ACC112 (cell line): ENCODE data around the gene POLR3GL.
A peak's percentile ranks its signal among the peaks of the same experiment; 100 is the strongest.

Experiments used
- H2AFZ ChIP-seq: fragments of 200-600 bp; sonication (generic); one replicate; pipeline ENCODE4 v1.6.0; 2017; ENCODE audit warnings: antibody characterized with exemption, low read length; ENCODE audit not compliant: unreplicated experiment
- H3K27ac ChIP-seq: fragments of 200-600 bp; sonication (generic); 2 replicates; pipeline ENCODE4 v1.5.1; 2014; ENCODE audit warnings: low read depth, mild to moderate bottlenecking, antibody characterized with exemption, low read length, moderate library complexity
- H3K27me3 ChIP-seq: fragments of 200-600 bp; sonication (generic); 2 replicates; pipeline ENCODE4 v1.6.1; 2014; ENCODE audit warnings: mild to moderate bottlenecking, antibody characterized with exemption, low read length, moderate library complexity, mixed read lengths; ENCODE audit not compliant: insufficient read depth
- H3K36me3 ChIP-seq: fragments of 200-600 bp; sonication (generic); 2 replicates; pipeline ENCODE4 v1.6.1; 2016; ENCODE audit warnings: mild to moderate bottlenecking, antibody characterized with exemption, low read length, moderate library complexity, mixed read lengths; ENCODE audit not compliant: insufficient read depth
- H3K4me1 ChIP-seq: fragments of 200-600 bp; sonication (generic); one replicate; pipeline ENCODE4 v1.6.1; 2016; ENCODE audit warnings: low read length, mixed read lengths; ENCODE audit not compliant: insufficient read depth, unreplicated experiment, control insufficient read depth
- H3K4me3 ChIP-seq: fragments of 200-600 bp; sonication (generic); 2 replicates; pipeline ENCODE4 v1.5.1; 2014; ENCODE audit warnings: mild to moderate bottlenecking, low read depth, low read length
- H3K79me2 ChIP-seq: fragments of 200-600 bp; sonication (generic); one replicate; pipeline ENCODE4 v1.6.0; 2016; ENCODE audit warnings: low read length; ENCODE audit not compliant: control insufficient read depth, unreplicated experiment, insufficient read depth

The POLR3GL gene

DNA sequence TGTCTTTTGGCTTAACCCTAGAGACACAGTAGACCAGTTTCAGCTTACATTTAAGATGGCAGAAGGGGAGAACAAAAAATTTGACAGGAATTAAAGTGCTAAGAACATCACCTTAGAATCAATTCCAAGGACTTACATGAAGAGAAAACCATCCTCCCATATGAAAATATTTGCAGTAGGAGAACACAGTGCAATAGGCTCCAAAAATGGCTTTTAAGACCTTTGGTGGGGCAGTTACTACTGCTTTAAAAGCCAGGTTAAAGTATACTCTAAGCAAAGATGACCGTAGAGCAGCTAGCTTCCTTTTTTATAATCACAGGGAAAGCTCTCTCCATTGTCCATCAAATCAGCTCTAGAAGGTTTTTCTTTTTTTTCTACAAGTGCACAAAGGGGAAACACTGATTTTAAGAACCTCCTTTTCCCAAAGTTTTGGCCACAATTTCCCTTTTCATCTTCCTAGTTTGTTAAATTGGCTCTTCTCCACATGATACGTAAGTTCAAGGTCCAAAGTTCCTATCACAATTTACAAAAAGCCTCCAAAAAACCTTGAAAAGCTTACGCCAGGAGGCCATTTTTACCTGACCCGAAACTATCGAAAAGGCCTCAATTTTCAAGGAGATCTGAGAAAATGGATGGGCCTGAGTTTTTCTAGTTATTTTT is 28.6 kb downstream of the POLR3GL start:
- H3K36me3 ChIP-seq: peaks cover 34% of the 10 kb centered on the region
- H3K27me3 ChIP-seq: no peaks in the 10 kb centered on the region
- peak overlapping the region; percentile 85 for H3K4me3 ChIP-seq
- peaks cover 26% of the 10 kb centered on the region for H3K4me1 ChIP-seq
- H3K79me2 ChIP-seq: peaks cover 37% of the 10 kb centered on the region
- H2AFZ ChIP-seq: no peak overlapping the region
- peak overlapping the region; percentile 35 for H3K27ac ChIP-seq

DNA sequence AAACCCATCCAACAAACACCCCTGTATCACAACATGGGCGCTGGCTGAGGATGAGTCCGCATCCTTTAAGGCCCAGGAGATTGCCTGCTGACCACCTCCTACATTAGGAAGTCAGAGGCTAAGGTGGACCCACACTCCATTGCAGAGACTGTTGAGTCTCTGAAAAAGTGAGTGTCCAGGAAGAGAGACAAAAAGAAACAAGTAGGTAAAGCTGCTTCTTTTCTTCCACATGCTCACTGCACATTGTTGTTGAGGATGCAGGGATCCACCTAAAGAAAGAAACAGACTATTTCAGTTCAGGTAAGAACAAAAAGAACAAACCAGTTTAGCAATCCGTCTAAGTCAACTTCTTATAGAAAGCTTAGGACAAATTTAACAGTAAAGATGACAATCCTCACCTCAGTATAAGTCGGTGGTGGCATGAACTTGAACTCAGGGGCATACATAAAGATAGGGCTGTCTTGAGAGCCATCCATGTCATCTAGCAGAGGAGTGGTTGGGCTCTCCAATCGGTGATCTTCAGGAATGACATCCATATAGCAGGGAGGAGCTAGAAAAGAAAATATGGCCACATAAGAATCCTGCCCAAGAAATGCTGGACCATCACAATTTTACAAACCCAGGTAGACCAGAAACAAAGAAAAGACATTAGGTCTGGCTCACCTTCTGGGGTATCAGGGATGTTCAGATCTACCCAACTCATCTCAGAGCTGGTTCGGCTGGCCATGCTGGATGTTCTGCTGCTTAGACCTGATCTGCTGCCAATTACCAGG is 29.3 kb downstream of the POLR3GL start:
- H2AFZ ChIP-seq: no peak overlapping the region
- H3K4me3 ChIP-seq: peak overlapping the region; percentile 85
- H3K4me1 ChIP-seq: peaks cover 27% of the 10 kb centered on the region
- peak overlapping the region; percentile 0 for H3K27ac ChIP-seq
- H3K36me3 ChIP-seq: peaks cover 34% of the 10 kb centered on the region
- no peaks in the 10 kb centered on the region for H3K27me3 ChIP-seq
- H3K79me2 ChIP-seq: peaks cover 37% of the 10 kb centered on the region

DNA sequence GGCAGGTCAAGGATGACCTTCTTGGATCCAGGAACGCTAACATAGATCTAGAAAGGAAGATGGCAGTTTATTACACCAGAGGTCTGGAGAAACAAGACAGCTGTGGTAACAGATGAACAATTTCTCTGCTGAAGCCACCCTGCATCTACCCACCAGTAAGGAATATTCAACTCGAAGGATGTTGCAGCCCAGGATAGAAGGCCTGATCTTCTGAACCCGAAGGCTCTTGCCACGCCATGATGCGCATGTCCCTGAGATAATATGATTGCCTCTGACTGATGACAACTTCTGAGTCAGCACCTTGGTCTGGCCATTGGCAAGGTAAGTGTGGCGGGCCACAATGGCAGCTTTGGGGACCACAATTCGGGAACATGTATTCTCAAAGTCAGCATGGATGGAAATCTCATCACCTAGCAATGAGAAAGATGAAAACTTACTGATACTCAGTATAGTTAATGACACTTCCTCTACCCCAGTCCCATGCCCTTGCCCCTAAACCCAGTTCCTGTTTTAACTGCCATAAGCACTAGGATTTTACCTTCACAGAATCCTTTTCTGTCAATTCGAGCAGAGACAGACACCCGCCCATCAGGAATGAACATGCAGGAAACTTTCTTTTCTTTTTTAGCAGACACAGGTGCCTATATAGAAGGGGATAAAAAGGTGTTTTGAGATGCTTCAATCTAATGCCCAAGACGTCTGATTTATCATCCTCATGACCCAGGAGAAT is 30.1 kb downstream of the POLR3GL start:
- H2AFZ ChIP-seq: no peak overlapping the region
- 0 out of 2 replicates have a peak overlapping the region, but pooled peaks have one; percentile 48 for H3K27ac ChIP-seq
- H3K36me3 ChIP-seq: peaks cover 34% of the 10 kb centered on the region
- peak overlapping the region; percentile 85 for H3K4me3 ChIP-seq
- H3K79me2 ChIP-seq: peaks cover 37% of the 10 kb centered on the region
- no peaks in the 10 kb centered on the region for H3K27me3 ChIP-seq
- H3K4me1 ChIP-seq: peaks cover 33% of the 10 kb centered on the region

DNA sequence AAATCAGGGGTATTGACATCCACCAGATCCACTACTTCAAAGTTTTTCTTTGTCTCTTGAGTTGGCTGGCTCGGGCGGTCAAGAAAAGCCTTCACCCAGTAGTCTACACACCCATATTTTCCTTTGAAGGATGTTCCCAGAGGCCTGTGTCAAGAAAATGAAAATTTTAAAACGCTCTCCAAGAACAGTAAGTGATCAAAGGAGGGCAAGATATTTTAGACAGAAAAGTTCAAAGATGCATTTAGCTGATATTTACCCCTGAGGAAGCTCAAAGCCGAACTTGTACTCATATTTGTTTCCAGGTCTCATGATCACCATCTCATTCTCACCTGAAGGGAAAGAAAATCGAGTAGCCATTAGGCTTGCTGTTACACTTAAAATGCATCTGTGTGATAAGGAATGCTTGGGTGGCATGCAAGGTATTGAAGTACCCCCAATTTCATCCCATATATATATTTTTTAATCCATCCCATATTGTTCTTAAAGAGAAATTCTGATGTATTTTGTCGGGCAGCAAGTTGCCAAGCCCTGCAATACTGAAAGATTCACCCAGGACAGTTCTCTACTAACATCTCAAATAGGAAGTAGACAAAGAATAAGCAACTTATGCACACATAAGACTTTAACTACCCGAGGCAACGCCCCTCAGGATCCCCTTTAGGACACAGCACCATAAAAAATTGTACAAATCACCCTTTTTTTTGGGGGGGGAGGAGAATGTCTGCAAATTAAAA is 30.8 kb downstream of the POLR3GL start:
- Histone ChIP-seq H3K4me1 (peaks cover 37% of the 10 kb centered on the region), H3K36me3 (peaks cover 34% of the 10 kb centered on the region), H3K4me3 (peak overlapping the region; percentile 85), H3K27ac (peak overlapping the region; percentile 48; the same call in 1 of the 2 replicates), H2AFZ (no peak overlapping the region), H3K79me2 (peaks cover 37% of the 10 kb centered on the region), H3K27me3 (no peaks in the 10 kb centered on the region)

DNA sequence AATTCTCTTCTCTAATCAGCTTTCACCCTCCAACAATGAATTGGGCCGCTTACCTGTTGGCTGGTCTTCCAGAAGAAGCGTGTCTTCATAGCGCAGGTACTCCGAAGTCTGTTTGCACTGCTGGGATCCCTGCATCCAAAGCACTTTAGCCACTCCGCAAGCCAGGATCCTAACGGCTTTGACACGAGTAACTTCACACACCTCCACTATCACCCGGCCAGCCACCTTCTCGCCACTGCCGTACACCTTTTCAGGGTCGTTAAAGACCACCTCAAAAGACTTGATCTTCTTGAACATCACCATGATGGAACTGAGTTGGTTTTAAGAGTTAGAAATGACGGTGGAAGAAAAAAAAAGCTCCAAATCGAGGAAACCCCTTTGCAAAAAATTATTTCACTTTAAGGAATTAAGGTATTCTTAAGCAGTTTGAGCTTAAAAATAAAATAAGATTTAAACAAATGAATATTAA is 31.5 kb downstream of the POLR3GL start:
- no peaks in the 10 kb centered on the region for H3K27me3 ChIP-seq
- H3K4me1 ChIP-seq: peaks cover 37% of the 10 kb centered on the region
- H3K36me3 ChIP-seq: peaks cover 34% of the 10 kb centered on the region
- peaks cover 37% of the 10 kb centered on the region for H3K79me2 ChIP-seq
- peak overlapping the region; percentile 85 for H3K4me3 ChIP-seq
- H3K27ac ChIP-seq: peak overlapping the region; percentile 48
- no peak overlapping the region for H2AFZ ChIP-seq

GRCh38 chr1:145996433-145997015 is 32.0 kb downstream of the POLR3GL start, which contains the start of gene TXNIP:
TXNIP (minus strand) TSS chr1:145996579; CDS start chr1:145996266, 313 bp downstream.
- peaks cover 37% of the 10 kb centered on the region for H3K79me2 ChIP-seq
- H3K27ac ChIP-seq: peak within 1 kb of the TSS; percentile 76
- peaks cover 34% of the 10 kb centered on the region for H3K36me3 ChIP-seq
- H3K4me1 ChIP-seq: peaks cover 40% of the 10 kb centered on the region
- H3K4me3 ChIP-seq: peak within 1 kb of the TSS; percentile 85
- no peaks in the 10 kb centered on the region for H3K27me3 ChIP-seq
- peak within 1 kb of the TSS; percentile 36 for H2AFZ ChIP-seq

GRCh38 chr1:145997016-145997717 is 32.7 kb downstream of the POLR3GL start:
- H3K79me2 ChIP-seq: peaks cover 37% of the 10 kb centered on the region
- peaks cover 40% of the 10 kb centered on the region for H3K4me1 ChIP-seq
- H3K36me3 ChIP-seq: peaks cover 34% of the 10 kb centered on the region
- H2AFZ ChIP-seq: peak overlapping the region; percentile 36
- peak overlapping the region; percentile 85 for H3K4me3 ChIP-seq
- peak overlapping the region; percentile 76 for H3K27ac ChIP-seq
- H3K27me3 ChIP-seq: no peaks in the 10 kb centered on the region

DNA sequence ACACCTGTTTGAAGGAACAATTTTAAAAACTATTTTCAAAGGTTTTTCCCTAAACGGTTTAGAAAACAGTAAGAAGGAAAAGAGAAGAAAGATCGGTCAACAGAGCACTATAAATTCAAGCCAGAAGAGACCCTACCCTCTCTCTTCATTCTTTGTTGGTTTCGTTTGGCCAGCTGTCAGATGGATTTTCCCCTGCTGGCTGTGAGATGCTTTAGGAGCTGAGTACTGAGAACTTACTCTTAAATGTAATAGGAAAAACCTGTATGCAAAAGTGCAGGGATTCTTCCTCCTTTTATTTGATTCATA is 33.2 kb downstream of the POLR3GL start:
- H3K27ac ChIP-seq: peak overlapping the region; percentile 76
- H3K4me3 ChIP-seq: peak overlapping the region; percentile 85
- peaks cover 37% of the 10 kb centered on the region for H3K4me1 ChIP-seq
- peaks cover 37% of the 10 kb centered on the region for H3K79me2 ChIP-seq
- H2AFZ ChIP-seq: peak overlapping the region; percentile 36
- no peaks in the 10 kb centered on the region for H3K27me3 ChIP-seq
- H3K36me3 ChIP-seq: peaks cover 32% of the 10 kb centered on the region

- peaks cover 24% of the 10 kb centered on the region for H3K4me1 ChIP-seq
- peaks cover 14% of the 10 kb centered on the region for H3K36me3 ChIP-seq
- H3K27me3 ChIP-seq: no peaks in the 10 kb centered on the region
- peak overlapping the region; percentile 79 for H2AFZ ChIP-seq
- H3K4me3 ChIP-seq: peak overlapping the region; percentile 11; the same call in 1 of the 2 replicates
- peaks cover 22% of the 10 kb centered on the region for H3K79me2 ChIP-seq
- H3K27ac ChIP-seq: peak overlapping the region; percentile 27; the same call in 1 of the 2 replicates
Measured at GRCh38 chr1:145999321-146000024, 35.0 kb downstream of the POLR3GL start.
